ENCODE data around the gene RPL10A.

Gene RPL10A

DNA sequence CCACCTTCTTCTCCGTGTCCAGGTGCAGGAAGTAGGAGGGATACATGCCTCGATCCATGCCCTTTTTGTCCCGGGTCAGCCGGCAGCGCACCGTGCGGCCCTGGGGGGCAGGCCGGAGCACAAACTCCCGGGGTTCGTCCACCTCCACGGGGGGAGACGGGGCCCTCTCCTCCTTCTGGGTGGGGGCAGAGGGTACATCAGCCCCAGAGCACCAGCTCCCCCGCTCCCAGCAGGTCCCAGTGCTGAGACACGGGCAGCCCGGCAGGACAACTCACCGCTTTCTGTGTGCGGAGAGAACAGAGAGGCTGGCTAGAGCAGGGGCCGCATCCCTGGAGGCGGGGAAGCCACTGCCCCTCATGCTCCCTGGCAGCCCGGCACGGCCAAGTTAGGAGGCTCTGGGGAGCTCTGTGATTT lies 37.8 kb downstream of the RPL10A start:
- TF ChIP-seq, protein P1, sequence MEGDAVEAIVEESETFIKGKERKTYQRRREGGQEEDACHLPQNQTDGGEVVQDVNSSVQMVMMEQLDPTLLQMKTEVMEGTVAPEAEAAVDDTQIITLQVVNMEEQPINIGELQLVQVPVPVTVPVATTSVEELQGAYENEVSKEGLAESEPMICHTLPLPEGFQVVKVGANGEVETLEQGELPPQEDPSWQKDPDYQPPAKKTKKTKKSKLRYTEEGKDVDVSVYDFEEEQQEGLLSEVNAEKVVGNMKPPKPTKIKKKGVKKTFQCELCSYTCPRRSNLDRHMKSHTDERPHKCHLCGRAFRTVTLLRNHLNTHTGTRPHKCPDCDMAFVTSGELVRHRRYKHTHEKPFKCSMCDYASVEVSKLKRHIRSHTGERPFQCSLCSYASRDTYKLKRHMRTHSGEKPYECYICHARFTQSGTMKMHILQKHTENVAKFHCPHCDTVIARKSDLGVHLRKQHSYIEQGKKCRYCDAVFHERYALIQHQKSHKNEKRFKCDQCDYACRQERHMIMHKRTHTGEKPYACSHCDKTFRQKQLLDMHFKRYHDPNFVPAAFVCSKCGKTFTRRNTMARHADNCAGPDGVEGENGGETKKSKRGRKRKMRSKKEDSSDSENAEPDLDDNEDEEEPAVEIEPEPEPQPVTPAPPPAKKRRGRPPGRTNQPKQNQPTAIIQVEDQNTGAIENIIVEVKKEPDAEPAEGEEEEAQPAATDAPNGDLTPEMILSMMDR (IDR thresholded peaks at IDR 0.05; ENCODE audit: low read depth, low read length, missing control alignments): no peak
- H3K4me3 ChIP-seq (ENCODE audit: low read depth, low read length): no peak overlapping the region
- DNase-seq (ENCODE audit: low read depth): no peak
- in situ Hi-C loops (cut with HindIII; ENCODE audit: low sequenced_read_pairs): no loop called here

DNA sequence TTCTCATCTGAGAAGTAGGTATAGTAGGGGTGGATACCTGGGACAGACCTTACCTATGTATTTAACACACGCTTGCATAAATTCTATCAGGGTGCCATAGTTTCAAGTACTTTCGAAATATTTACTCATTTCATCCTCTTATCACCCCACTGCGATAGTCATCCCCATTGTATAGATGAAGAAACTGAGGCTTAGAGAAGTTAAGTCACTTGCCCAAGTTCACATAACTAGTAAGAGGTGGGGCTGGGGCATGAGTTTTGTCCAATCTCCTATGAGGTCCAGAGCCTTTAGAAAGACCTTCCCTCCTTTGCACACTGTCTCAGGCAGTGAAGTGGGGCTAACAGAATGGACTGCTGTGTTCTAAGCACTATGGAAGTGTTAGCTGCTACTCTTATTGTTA lies 38.3 kb downstream of the RPL10A start:
- in situ Hi-C loops (cut with HindIII; ENCODE audit: low sequenced_read_pairs): no loop called here
- H3K4me3 ChIP-seq (ENCODE audit: low read depth, low read length): no peak overlapping the region
- TF ChIP-seq, protein P1 (IDR thresholded peaks at IDR 0.05; ENCODE audit: low read depth, low read length, missing control alignments): no peak
- DNase-seq (ENCODE audit: low read depth): no peak

DNA sequence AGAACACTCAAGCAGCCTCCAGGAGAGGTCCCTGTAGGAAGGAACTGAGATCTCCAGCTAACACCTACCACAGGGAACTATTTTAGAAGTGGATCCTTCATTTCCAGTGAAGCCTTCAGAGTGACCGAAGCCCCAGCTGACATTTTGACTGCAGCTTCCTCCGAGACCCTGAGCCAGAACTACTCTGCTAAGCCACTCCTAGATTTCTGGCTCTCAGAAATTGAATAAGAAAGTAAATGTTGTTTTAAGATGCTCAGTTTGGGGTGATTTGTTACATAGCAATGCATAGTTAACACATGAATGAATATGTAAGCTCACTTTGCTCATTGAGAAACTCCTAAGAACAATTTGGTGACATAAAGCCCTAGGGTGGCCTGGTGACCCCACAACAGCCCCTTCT lies 39.0 kb downstream of the RPL10A start:
- H3K4me3 ChIP-seq (ENCODE audit: low read depth, low read length): no peak overlapping the region
- DNase-seq (ENCODE audit: low read depth): no peak
- in situ Hi-C loops (cut with HindIII; ENCODE audit: low sequenced_read_pairs): no loop called here
- TF ChIP-seq, protein P1 (IDR thresholded peaks at IDR 0.05; ENCODE audit: low read depth, low read length, missing control alignments): no peak

DNA sequence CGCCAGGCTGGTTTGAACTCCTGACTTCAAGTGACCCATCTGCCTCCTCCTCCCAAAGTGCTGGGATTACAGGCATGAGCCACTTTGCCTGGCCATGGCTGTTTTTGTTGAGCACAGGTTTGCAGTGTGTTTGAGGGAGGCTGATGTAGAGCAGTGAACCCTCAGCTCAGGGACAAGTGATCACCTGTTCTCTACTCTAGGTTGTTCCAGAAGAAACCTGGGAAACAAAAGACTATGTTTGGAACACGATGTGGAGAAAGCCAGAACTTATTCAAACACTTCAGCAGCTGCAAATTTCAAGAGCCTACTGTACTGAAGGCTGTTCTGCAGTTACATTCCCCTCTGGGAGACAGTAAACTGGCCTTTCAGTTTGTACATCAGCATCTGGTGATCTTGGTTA lies 39.8 kb downstream of the RPL10A start:
- TF ChIP-seq, protein P1 (IDR thresholded peaks at IDR 0.05; ENCODE audit: low read depth, low read length, missing control alignments): no peak
- in situ Hi-C loops (cut with HindIII; ENCODE audit: low sequenced_read_pairs): no loop called here
- H3K4me3 ChIP-seq (ENCODE audit: low read depth, low read length): no peak overlapping the region
- DNase-seq (ENCODE audit: low read depth): no peak

DNA sequence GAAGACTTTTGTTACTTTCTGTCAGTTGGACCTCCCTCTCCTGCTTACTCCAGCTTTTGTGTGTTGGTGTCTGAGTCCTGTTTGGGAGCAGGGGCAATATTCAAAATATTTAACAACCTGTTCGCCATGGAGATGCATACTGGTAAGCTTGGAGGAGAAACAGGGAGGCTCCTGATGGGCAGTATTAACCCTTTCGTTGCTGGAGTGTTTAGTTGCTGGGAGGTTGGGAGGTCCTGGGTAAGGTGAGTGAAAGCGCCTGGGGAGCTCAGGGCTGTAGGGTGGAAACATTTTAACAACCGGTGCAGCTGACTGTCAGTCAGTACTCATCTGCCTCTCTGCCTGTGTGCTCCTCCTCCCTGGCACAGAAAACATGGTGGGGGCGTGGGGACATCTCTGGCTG lies 40.3 kb downstream of the RPL10A start:
- in situ Hi-C loops (cut with HindIII; ENCODE audit: low sequenced_read_pairs): no loop called here
- no peak for DNase-seq (ENCODE audit: low read depth)
- no peak overlapping the region for H3K4me3 ChIP-seq (ENCODE audit: low read depth, low read length)
- TF ChIP-seq, protein P1 (IDR thresholded peaks at IDR 0.05; ENCODE audit: low read depth, low read length, missing control alignments): no peak

DNA sequence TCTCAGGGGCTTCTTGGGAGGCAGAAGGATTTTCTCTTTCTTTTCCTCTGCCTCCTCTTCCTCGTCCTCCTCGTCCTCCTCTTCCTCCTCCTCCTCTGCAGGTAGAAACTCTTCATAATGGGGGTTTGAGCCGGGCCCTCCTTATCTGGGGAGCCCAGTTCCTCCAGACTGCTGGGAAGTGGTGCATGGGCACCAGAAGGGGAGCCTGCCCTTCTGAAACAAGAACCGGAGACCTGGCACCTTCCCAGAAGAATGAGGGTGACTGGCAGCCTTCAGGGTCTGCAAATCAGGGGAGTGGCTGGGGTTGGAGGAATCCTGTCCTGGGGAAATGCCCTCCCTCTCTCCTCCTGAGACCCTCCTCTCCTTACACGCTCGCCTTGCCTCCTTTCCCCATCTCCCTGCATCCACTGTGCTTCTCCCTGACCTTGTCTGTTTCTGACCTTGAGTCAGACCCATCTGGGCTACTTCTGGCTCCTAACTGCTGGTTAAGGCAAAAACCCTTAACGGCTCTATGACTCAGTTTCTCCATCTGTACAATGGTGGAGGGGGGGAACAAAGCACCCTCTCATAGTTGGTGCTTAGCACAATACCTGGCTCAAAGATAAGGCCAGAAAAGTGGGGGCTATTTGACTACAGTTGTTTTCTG lies 42.8 kb downstream of the RPL10A start:
- in situ Hi-C loops (cut with HindIII; ENCODE audit: low sequenced_read_pairs): no loop called here
- H3K4me3 ChIP-seq (ENCODE audit: low read depth, low read length): no peak overlapping the region
- TF ChIP-seq, protein P1 (IDR thresholded peaks at IDR 0.05; ENCODE audit: low read depth, low read length, missing control alignments): no peak
- DNase-seq (ENCODE audit: low read depth): no peak
